ENCODE measurements around the gene INPP5K.
"Not testable (repeated sequence)": the region's sequence is repeated elsewhere in the genome, so short reads cannot be mapped to it uniquely, and the experiment has no call there.

Gene INPP5K

DNA sequence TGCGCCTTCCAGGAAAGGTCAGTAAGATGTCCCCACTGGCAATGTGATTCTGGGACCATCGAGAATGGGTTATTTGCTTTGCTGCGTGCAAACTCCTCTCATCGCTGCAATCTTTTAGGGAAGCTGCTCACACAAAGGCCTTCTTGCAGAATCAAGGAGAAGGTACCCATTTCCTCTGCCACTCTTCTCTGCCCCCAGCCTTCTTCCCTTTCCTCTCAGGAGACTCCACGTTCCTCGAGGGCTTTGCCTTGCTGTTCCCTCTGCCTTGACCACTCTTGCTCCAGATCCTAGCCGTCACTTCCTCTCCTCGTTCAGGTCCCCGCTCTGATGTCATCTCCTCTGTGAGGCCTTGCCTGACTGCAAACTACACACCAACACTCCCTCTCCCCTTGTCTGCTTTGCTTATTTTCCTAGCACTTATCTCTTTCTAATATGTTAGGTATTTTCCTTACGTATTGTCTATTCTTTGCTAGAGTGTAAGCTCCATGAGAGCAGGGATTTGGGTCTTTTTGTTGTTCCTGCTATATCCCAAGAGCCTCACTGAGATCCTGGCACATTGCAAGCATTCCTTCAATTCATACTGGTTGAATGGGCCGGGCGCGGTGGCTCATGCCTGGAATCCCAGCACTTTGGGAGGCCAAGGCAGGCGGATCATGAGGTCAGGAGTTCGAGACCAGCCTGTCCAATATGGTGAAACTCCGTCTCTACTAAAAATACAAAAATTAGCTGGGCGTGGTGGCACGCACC is 55.0 kb downstream of the INPP5K start:
- DNase-seq = peak; percentile 43

DNA sequence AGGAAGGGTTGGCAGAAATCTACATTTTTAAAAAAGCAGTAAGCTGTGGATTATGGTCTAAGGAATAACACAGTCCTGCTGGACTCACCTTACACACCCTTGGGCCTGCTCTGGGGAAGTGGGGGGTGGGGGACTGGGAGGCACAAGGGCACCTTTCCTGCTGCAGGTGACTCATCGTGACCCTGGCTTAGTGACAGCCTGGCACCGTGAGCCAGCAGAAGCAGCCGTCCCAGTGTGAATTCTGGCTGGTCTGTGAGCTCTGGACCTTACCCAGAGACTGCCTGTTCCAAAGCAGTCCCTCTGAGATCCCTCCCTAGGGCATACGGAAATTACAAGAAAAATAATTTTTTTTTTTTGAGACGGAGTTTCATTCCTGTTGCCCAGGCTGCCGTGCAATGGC is 56.2 kb downstream of the INPP5K start:
- no peak for DNase-seq

DNA sequence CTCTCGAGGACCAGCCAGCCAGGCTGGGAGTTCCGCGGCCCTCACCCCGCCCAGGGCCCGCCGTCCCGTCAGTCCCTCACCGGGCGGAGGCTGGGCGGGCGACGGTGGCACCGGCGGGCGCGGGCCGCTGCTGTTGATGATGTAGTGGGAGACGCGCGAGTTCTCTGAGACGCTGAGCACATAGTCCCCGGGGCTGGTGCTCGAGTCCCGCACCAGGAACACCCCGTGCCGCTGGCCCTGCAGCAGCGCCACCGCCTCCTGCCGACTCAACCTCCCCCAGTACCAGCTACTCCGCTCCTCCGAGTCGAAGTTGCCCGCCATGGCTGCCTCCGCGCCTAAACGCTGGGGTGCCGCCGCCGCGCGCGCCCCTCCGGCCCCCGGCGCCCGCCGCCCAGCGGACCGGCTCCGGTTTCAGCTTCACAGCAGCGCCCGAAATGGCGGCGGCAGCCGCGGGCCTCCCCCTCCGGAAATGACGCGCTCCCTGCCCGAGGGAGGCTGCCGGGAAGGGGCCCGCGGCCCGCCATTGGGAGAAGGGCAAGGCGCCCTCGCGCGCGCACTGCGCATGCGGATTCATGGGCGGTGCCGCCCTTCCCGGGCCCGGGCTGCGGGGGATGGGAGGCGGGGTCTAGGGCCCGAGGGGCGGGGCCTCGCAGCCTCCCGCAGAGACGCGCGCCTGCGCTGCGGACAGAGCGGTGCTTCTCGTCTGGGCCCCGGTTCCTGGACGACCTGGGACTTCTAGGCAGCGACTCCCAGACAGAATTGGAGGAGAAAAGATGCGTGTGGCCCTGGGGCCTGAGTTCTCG is 60.4 kb downstream of the INPP5K start, which contains the start of gene CRK:
Gene CRK, minus strand, starts transcription at position 436 of the 803 bp plus-strand sequence. Its CDS starts 115 bp downstream, at position 321.
- DNase-seq = peak; percentile 97

DNA sequence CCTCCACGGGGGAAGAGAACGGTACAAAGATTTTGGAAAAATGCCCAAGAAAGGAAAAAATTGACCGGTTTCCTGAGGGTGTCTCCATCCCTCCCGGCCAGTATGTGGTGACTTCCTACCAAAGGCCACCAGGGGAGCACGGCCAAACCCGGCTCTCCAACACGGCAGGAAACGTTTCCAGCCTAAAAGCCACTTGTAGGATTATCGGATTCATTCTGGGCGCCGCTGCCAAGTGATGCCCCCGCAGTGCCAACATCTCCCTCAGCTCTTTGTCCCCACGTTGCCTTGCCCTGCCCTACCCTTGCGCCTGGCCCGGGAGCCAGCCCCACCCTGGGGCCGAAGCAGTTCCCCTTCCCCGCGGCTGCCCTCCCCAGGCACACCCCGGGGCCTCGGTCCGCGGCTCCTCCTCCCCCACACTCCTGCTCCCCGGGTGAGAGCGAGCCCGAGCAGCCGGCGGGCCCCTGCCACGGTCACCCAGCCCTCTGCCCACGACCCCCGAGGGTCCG is 61.1 kb downstream of the INPP5K start:
- DNase-seq = peak; percentile 52

DNA sequence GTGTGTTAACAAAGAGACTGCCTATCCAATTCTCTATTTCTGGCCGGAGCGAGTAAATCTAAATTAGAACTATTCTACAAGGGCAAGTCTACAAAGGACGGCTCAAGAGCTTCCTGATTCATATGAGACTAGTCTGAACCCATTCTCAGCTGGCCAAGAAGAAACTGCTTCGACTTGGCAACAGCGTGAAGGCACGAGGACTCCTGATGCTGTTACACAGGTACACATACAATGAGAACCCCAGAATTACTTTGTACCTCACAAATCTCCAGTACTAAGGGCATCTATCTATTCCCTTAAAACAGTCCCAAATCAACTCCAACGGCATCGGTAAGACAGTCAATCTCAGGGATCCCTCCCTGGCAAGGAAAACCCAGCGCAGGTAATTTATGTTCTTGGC is 61.9 kb downstream of the INPP5K start:
- DNase-seq = no peak

DNA sequence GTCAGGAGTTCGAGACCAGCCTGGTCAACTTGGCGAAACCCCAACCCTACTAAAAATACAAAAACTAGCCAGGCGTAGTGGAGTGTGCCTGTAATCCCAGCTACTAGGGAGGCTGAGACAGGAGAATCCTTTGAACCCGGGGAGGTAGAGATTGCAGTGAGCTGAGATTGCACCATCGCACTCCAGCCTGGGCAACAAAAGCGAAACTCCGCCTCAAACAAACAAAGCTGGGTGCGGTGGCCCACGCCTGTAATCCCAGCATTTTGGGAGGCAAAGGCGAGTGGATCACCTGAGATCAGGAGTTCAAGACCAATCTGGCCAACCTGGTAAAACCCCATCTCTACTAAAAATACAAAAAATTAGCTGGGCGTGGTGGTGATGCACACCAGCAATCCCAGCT is 62.7 kb downstream of the INPP5K start:
- DNase-seq = not testable (repeated sequence)

DNA sequence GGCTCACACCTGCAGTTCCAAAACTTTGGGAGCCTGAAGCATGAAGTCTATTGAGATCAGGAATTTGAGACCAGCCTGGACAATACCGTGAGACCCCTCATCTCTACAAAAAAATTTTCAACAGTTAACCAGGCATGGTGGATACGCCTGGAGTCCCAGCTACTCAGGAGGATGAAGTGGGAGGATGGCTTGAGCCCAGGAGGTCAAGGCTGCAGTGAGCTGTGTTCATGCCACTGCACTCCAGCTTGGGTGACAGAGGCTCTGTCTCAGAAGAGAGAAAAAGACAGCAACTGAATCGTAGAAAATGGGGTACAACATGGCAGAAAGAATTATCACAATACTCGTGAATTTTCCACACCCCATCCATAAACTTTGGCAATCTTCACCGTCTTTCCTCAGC is 63.6 kb downstream of the INPP5K start:
- DNase-seq = no peak

DNA sequence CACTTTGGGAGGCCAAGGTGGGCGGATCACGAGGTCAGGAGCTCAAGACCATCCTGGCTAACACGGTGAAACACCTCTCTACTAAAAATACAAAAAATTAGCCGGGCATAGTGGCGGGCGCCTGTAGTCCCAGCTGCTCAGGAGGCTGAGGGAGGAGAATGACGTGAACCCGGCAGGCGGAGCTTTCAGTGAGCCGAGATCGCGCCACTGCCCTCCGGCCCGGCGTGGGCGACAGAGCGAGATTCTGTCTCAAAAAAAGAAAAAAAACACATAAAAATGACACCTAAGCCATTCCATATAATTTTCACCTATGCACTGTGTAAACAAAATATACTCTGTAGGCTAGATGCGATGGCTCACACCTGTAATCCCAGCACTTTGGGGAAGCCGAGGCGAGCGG is 66.2 kb downstream of the INPP5K start:
- DNase-seq = not testable (repeated sequence)

DNA sequence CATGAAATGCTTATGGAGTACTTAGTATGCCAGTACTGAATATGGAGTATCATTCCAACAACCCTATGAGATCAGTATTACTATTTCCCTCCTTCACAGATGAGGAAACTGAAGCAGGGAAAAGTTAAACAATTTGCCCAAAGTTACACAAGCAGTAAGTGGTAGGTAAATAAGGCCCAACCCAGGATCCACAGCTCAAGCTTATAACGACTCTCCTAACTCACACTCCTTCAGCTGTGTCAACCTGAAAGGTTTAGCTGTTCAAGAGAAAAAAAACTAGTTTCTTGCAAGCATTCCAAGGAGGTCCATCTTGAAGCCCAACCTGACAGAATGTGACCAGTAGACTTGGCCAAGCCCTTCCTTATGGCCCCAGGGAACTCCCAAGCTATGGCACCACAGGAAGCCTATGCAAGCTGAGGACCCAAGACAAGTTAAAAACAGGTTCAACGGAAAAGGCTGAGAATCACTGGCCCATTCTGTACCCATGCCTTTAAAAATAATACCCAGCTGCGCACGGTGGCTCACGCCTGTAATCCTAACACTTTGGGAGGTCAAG is 66.9 kb downstream of the INPP5K start:
- DNase-seq = no peak

DNA sequence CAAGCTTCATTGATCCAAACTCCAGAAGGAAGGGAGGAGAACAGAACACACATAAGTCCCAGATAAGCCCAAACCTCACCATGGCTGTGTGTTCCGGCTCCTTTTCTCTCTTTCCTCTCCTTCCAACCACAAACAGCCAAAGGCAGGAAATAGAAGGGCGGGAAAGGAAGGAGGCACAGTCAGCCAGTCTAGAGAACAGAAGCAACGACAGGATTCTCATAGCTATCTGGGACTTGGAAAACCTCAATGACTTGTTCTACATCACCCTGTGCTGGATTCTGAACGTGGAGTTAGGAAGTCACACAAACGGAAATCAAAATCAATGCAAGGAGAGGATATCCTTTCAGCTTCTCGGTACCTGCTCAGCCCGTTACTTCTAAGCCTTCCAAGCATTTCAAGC is 69.4 kb downstream of the INPP5K start:
- DNase-seq = no peak

DNA sequence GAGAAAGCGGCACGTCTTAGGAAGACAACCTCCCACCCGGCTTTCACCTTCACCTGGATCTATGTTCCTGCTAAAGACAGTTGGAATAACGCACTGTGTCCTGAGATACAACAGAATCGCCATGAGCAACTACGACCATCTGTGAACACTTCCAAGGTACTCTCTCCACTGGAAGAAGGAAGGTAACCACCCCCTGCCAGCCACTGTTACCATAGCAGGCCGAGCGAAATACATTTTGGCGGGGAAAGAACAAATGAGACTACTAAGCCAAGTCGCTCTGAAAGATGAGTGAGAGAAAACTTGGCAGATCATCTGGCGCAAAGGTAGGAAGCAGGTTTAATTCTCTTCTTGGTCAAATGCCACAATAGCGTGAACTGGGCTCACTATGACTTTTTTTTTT is 70.2 kb downstream of the INPP5K start:
- no peak for DNase-seq

DNA sequence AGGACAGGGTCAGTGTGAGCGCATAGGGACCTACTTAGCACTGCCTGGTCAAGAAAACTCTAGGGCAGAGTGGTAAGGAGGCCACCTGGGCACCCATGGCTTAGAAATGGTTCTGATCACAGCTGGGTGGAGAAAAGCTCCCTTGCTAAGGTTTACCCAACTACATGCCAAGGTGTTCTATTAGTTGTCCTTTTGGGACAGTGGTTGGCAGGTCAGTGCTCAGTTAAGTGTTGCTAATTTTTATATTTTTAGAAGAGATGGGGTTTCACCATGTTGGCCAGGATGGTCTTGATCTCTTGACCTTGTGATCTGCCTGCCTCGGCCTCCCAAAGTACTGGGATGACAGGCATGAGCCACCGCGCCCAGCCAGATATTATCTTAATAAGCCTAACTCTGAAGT is 70.7 kb downstream of the INPP5K start:
- DNase-seq = not testable (repeated sequence)

All from CD4-positive, alpha-beta T cell treated with Interleukin-15 for 1 hour (primary cell).